Measurements from ENCODE around the gene RCC2. TPM values are rescaled to one million over a fixed set of nuclear protein-coding genes. Genes with fewer than 3 reads are reported as not detected.

The RCC2 gene
- total RNA-seq, 3 donors from 2014 or later = 21.1 to 39.0 (median 33.2) TPM

DNA sequence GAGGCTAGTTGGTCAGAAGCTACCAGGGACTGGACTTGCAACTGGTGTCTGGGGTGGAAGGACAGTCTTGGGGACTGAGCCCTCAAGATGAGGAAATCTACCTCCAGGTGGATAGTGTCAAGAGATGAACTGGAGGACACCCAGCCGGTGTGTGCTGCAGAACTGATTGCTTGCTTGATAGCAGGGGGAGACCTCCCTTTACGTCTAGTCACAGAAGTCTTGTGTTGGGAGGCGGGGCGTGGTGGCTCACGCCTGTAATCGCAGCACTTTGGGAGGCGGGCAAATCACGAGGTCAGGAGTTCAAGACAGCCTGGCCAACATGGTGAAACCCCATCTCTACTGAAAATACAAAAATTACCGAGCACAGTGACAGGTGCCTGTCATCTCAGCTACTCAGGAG lies 4.9 kb downstream of the RCC2 start:
- H3K36me3 ChIP-seq = no peaks in the 10 kb centered on the region
- H3K27ac ChIP-seq = no peak overlapping the region
- H3K4me3 ChIP-seq = no peak overlapping the region
- intact Hi-C loops (cut with DNase I; ENCODE audit: low total_unique reads) = no loop called here
- no peaks in the 10 kb centered on the region for H3K9me3 ChIP-seq
- TF ChIP-seq POLR2A (IDR thresholded peaks at IDR 0.05) = no peak
- TF ChIP-seq, protein P1, sequence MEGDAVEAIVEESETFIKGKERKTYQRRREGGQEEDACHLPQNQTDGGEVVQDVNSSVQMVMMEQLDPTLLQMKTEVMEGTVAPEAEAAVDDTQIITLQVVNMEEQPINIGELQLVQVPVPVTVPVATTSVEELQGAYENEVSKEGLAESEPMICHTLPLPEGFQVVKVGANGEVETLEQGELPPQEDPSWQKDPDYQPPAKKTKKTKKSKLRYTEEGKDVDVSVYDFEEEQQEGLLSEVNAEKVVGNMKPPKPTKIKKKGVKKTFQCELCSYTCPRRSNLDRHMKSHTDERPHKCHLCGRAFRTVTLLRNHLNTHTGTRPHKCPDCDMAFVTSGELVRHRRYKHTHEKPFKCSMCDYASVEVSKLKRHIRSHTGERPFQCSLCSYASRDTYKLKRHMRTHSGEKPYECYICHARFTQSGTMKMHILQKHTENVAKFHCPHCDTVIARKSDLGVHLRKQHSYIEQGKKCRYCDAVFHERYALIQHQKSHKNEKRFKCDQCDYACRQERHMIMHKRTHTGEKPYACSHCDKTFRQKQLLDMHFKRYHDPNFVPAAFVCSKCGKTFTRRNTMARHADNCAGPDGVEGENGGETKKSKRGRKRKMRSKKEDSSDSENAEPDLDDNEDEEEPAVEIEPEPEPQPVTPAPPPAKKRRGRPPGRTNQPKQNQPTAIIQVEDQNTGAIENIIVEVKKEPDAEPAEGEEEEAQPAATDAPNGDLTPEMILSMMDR (IDR thresholded peaks at IDR 0.05) = no peak
- TF ChIP-seq POLR2AphosphoS5 (IDR thresholded peaks at IDR 0.05) = no peak
- peaks cover 0 to 7% of the 10 kb centered on the region in 2 donors for H3K4me1 ChIP-seq
- no peak for DNase-seq (ENCODE audit: low spot score in 2 of 2)
- no peaks in the 10 kb centered on the region for H3K27me3 ChIP-seq

DNA sequence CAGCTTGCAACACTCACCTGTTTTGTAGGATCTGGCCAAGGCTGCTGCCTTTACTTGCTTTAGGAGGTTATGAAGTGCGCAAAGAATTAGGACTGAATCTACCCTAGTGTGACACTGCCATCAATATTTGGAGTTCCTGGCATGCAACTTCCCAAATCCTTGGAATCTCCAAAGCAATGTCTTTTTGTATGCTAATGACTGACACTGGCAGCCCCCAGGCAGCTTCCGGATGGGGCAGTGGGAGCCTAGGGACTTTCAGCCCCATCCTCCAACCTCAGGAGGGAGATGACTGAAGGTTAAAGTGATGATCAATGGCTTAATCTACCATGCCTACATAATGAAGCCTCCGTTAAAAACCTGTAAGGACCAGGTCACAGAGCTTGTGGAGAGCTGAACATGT lies 5.5 kb downstream of the RCC2 start:
- Histone ChIP-seq H3K9me3 (no peaks in the 10 kb centered on the region), H3K27ac (no peak overlapping the region), H3K27me3 (no peaks in the 10 kb centered on the region), H3K4me3 (no peak overlapping the region), H3K4me1 (peaks cover 0 to 7% of the 10 kb centered on the region in 2 donors), H3K36me3 (no peaks in the 10 kb centered on the region)
- intact Hi-C loops (cut with DNase I; ENCODE audit: low total_unique reads) = no loop called here
- no peak for DNase-seq (ENCODE audit: low spot score in 2 of 2)
- no peak for TF ChIP-seq POLR2A (IDR thresholded peaks at IDR 0.05)
- no peak for TF ChIP-seq POLR2AphosphoS5 (IDR thresholded peaks at IDR 0.05)
- TF ChIP-seq, protein P1 (IDR thresholded peaks at IDR 0.05) = no peak

DNA sequence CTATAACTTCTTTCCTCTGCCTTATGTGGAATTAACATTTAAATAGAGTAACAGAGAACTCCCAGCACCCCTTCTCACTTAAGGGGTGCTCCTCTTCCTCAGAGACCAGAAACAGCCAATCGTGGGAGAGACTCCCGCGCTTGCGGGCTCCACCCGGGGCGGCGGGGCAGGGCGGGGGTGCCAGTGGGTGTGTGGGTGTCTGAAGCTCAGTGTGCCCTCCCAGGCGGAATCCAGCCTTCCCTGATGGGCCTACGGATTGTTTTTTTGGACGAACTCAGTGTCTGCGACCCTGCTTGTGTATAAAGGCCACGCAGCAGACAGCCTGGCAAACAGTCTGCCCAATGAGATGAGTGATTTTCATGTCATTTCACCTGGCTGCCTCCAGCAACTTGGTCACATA lies 6.2 kb downstream of the RCC2 start:
- no peak for DNase-seq (ENCODE audit: low spot score in 2 of 2)
- intact Hi-C loops (cut with DNase I; ENCODE audit: low total_unique reads) = no loop called here
- H3K9me3 ChIP-seq = no peaks in the 10 kb centered on the region
- H3K27me3 ChIP-seq = no peaks in the 10 kb centered on the region
- no peak overlapping the region for H3K27ac ChIP-seq
- H3K4me3 ChIP-seq = no peak overlapping the region
- H3K36me3 ChIP-seq = no peaks in the 10 kb centered on the region
- TF ChIP-seq POLR2A (IDR thresholded peaks at IDR 0.05) = no peak
- TF ChIP-seq POLR2AphosphoS5 (IDR thresholded peaks at IDR 0.05) = no peak
- TF ChIP-seq, protein P1 (IDR thresholded peaks at IDR 0.05) = no peak
- peaks cover 0 to 7% of the 10 kb centered on the region in 2 donors for H3K4me1 ChIP-seq

DNA sequence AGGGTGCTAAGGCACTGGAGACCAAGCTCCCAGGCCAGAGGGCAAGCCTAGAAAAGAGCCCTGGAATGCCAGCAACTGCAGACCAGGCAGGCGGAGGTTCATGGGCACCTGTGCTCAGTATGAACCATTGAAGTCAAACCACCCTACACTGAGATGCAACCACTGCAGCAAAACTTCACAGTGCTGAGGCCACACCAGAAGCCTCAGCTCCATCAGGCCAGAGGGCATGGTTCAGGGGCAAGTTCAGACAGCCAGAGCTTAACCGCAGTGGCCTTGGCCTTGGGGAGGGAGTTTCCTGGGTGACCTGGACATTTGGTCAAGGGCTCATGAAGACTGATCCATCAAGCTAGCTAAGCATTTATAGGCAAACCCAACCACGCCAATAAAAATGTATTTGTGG lies 7.1 kb downstream of the RCC2 start:
- Histone ChIP-seq H3K9me3 (no peaks in the 10 kb centered on the region), H3K4me3 (no peak overlapping the region), H3K4me1 (peaks cover 0 to 7% of the 10 kb centered on the region in 2 donors), H3K36me3 (no peaks in the 10 kb centered on the region), H3K27ac (no peak overlapping the region), H3K27me3 (no peaks in the 10 kb centered on the region)
- no peak for TF ChIP-seq POLR2A (IDR thresholded peaks at IDR 0.05)
- TF ChIP-seq POLR2AphosphoS5 (IDR thresholded peaks at IDR 0.05) = no peak
- intact Hi-C loops (cut with DNase I; ENCODE audit: low total_unique reads) = no loop called here
- DNase-seq (ENCODE audit: low spot score in 2 of 2) = no peak

DNA sequence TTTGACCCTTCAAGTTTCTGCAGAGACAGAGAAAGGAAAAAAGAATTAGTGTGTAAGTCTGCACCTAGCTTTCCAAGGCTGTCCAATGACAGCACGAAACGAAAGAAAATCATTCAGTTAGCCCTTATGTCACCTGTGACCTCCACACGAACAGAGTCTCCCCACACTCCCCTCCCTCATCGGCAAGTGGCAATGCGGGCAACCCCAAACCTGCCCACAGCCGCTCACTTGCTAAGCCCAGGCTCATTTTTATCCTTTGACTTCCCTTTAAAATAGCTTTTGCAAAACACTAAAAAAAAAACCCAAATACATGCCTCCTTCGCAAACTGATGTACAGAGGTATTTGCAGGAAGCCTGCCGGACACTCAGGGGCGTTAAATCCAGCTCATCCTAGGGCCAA lies 10.3 kb downstream of the RCC2 start:
- TF ChIP-seq, protein P1 (IDR thresholded peaks at IDR 0.05) = no peak
- TF ChIP-seq POLR2AphosphoS5 (IDR thresholded peaks at IDR 0.05) = no peak
- TF ChIP-seq POLR2A (IDR thresholded peaks at IDR 0.05) = no peak
- Histone ChIP-seq H3K9me3 (no peaks in the 10 kb centered on the region), H3K4me1 (no peaks in the 10 kb centered on the region), H3K36me3 (no peaks in the 10 kb centered on the region), H3K27me3 (no peaks in the 10 kb centered on the region), H3K4me3 (no peak overlapping the region), H3K27ac (no peak overlapping the region)
- no peak for DNase-seq (ENCODE audit: low spot score in 2 of 2)
- intact Hi-C loops (cut with DNase I; ENCODE audit: low total_unique reads) = no loop called here
